ENCODE results near the gene LARGE1. TPM values are rescaled to one million over a fixed set of nuclear protein-coding genes. Genes with fewer than 3 reads are reported as not detected.

The LARGE1 gene
- total RNA-seq, 4 donors from 2014 or later, result 78.1 to 156 (median 104) TPM

GRCh38 chr22:33563220-33563964, 356.9 kb downstream of the LARGE1 start:
- Histone ChIP-seq H3K4me3 (no peak overlapping the region), H3K27ac (no peak overlapping the region), H3K27me3 (no peaks in the 10 kb centered on the region), H3K4me1 (peaks cover 0 to 8% (median 0%) of the 10 kb centered on the region in 4 donors), H3K36me3 (no peaks in the 10 kb centered on the region), H3K9me3 (no peaks in the 10 kb centered on the region)
- TF ChIP-seq CTCF (IDR thresholded peaks at IDR 0.05) (no peak), POLR2A (IDR thresholded peaks at IDR 0.05) (no peak)
- no peak for DNase-seq

GRCh38 chr22:33562501-33562900, 357.8 kb downstream of the LARGE1 start:
- H3K4me3 ChIP-seq, result no peak overlapping the region
- no peak overlapping the region for H3K27ac ChIP-seq
- TF ChIP-seq CTCF (IDR thresholded peaks at IDR 0.05), result no peak
- TF ChIP-seq POLR2A (IDR thresholded peaks at IDR 0.05), result no peak
- DNase-seq, result no peak
- no peaks in the 10 kb centered on the region for H3K9me3 ChIP-seq
- H3K36me3 ChIP-seq, result no peaks in the 10 kb centered on the region
- H3K4me1 ChIP-seq, result peaks cover 0 to 3% (median 0%) of the 10 kb centered on the region in 4 donors
- no peaks in the 10 kb centered on the region for H3K27me3 ChIP-seq

GRCh38 chr22:33561149-33561807, 359.0 kb downstream of the LARGE1 start:
- DNase-seq, result no peak
- Histone ChIP-seq H3K4me3 (no peak overlapping the region), H3K27ac (no peak overlapping the region), H3K9me3 (no peaks in the 10 kb centered on the region), H3K4me1 (no peaks in the 10 kb centered on the region), H3K27me3 (no peaks in the 10 kb centered on the region), H3K36me3 (no peaks in the 10 kb centered on the region)
- TF ChIP-seq CTCF (IDR thresholded peaks at IDR 0.05), result no peak
- TF ChIP-seq POLR2A (IDR thresholded peaks at IDR 0.05), result no peak

- Histone ChIP-seq H3K4me3 (no peak overlapping the region), H3K4me1 (no peaks in the 10 kb centered on the region), H3K9me3 (no peaks in the 10 kb centered on the region), H3K27me3 (no peaks in the 10 kb centered on the region), H3K36me3 (no peaks in the 10 kb centered on the region), H3K27ac (no peak overlapping the region)
- DNase-seq, result no peak
- no peak for TF ChIP-seq POLR2A (IDR thresholded peaks at IDR 0.05)
These were observed 362.4 kb downstream of the LARGE1 start for GRCh38 chr22:33557836-33558235.

GRCh38 chr22:33555814-33556522, 364.3 kb downstream of the LARGE1 start:
- Histone ChIP-seq H3K27me3 (no peaks in the 10 kb centered on the region), H3K27ac (peak overlapping the region in 1 of 4 donors; percentile 8), H3K4me3 (no peak overlapping the region), H3K9me3 (no peaks in the 10 kb centered on the region), H3K4me1 (no peaks in the 10 kb centered on the region), H3K36me3 (no peaks in the 10 kb centered on the region)
- no peak for TF ChIP-seq CTCF (IDR thresholded peaks at IDR 0.05)
- no peak for TF ChIP-seq POLR2A (IDR thresholded peaks at IDR 0.05)
- no peak for DNase-seq

- TF ChIP-seq CTCF (IDR thresholded peaks at IDR 0.05) (no peak), POLR2A (IDR thresholded peaks at IDR 0.05) (no peak)
- Histone ChIP-seq H3K36me3 (no peaks in the 10 kb centered on the region), H3K27ac (no peak overlapping the region), H3K27me3 (no peaks in the 10 kb centered on the region), H3K9me3 (no peaks in the 10 kb centered on the region), H3K4me1 (no peaks in the 10 kb centered on the region), H3K4me3 (no peak overlapping the region)
- DNase-seq, result no peak
These were observed 366.8 kb downstream of the LARGE1 start for GRCh38 chr22:33553493-33553892.

Measured in Peyer's patch (tissue), 4 donors.